Effector CD4-positive, alpha-beta T cell (primary cell): Measurements from ENCODE around the gene LUZP2.
"Not testable (repeated sequence)": the region's sequence is repeated elsewhere in the genome, so short reads cannot be mapped to it uniquely, and the experiment has no call there.

Experiments used
- DNase-seq: peaks from one replicate; pipeline ENCODE4 v3.0.0-alpha.2; 2020

LUZP2 gene

DNA sequence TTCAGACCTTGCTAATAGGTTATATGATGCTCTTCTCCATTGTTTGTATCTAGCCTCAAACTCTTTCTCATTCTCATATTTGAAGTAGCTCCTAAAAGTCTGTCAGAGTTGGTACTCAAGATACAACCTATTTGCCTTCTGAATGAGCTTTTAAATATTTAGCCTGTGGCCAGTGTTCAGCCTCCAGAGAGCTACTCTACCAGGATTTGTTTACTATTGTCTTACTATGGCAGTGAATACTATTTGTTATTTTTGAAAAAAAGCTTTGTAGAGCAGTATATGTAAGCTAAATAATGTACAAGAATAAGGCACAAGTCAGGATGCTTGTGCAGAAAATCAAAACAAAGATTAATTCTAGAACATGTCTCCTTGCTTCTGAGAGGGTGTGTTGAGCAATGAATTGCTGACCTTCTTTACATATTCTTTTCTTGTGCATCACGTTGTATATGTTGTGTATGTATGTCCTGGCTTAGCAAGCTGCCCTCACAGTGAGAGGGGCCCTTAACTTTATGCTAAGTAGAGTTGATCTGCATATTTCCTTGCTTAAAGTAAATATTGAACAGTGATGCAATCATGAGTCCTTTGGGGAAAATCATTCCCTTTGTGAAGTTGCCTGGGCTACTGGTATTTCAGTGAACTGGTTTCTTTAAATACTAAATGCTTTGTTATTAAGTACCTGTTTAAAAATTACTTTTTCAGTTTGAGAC lies 438.0 kb downstream of the LUZP2 start:
- no peak for DNase-seq

DNA sequence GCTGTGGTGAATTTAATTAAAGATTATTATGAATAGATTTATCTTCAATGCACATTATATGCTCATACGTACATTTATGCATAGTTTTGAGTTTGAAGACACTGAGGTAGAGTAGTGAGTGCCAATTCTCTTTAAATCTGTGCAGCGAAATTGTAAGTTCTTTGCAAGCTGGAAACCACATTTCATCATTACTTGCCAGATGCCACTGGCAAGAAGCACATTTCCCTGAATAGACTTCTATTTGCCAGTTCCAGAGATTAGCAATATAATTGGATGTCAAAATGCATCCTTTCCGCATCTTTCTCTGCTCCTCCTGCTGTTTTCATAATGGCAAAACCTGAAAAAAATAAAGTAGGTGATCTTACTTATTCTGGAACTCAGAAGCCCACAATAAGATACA lies 448.0 kb downstream of the LUZP2 start:
- no peak for DNase-seq

DNA sequence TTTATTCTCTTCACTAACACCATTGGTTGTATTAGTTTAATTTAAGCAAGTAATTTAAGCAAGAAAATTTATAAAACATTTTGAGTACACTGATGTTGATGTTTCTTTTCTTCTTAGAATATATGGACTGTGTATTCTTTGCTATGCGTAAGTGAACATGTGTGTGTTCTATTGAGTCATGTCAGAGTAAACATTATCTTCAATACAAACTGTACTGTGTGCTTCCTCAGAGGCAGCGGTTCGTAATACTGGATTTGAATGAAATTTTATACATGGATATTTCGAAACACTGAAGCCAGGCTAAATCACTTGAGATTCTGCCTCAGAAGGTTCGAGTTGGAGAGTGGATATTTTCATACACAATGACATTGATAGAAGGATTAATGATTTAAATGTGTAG lies 452.6 kb downstream of the LUZP2 start:
- no peak for DNase-seq

DNA sequence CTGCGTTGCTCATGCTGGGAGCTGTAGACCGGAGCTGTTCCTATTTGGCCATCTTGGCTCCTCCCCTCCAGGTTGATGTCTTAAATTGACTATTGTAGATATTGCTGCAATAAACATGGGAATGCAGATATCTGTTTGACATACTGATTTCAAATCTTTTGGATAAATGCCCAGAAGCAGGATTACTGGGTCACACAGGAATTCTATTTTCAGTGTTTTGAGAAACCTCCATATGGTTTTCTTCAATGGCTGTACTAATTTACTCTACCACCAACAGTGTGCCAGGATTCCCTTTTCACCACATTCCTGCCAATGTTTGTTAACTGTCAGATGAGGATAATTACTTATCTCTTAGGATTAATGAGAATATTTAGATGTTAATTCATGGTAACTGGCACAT lies 467.0 kb downstream of the LUZP2 start:
- DNase-seq = no peak

DNA sequence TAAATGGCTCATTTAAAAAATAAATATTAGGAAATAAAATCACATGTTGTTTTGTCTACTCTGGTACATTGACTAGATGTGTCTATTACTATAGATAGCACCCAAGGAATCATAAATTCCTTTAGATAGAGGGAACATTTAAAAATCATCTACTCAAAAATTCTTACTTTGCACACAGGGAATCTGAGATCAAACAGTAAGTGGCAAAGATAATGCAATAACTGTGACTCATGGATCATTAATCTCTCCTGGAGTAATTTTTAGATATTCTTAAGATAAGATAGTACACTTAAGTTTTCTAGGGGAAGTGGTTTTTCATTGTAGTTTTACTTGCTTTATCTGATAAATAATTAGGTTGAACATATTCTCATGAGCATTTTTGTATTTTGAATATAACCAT lies 468.9 kb downstream of the LUZP2 start:
- no peak for DNase-seq

DNA sequence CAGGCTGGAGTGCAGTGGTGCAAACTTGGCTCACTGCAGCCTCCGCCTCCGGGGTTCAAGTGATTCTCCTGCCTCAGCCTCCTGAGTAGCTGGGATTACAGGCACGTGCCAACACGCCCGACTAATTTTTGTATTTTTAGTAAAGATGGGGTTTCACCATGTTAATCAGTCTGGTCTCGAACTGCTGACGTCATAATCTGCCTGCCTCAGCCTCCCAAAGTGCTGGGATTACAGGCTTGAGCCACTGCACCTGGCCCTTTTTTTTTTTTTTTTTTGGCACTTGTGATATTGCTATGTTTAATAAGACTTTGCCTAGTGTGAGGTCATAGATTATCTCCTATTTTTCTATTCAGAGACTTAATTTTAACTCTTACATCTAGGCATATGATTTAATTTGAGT lies 497.1 kb downstream of the LUZP2 start:
- not testable (repeated sequence) for DNase-seq

DNA sequence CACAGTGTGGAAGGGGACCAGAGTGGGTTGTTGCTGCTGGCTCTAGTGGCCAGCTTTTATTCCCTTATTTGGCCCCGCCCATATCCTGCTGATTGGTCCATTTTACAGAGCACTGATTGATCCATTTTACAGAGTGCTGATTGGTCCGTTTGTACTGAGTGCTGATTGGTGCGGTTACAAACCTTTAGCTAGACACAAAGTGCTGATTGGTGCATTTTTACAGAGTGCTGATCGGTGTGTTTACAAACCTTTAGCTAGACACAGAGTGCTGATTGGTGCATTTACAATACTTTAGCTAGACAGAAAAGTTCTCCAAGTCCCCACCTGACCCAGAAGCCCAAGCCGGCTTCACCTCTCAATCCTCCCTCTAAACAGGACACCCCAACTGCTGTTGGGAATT lies 503.1 kb downstream of the LUZP2 start:
- DNase-seq = not testable (repeated sequence)

DNA sequence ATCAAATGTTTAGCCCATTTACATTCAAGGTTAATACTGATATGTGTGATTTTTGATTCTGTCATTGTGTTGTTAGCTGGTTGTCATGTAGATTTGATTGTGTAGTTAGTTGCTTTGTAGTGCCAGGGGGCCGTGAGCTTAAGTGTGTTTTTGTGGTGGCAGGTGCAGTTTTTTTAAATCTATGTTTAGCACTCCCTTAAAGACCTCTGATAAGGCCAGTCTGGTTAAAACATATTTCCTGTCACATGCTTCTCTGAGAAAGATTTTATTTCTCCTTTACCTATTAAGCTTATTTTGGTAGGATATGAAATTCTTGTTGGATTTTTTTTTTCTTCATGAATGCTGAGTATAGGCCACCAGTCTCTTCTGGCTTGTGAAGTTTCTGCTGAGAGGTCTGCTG lies 540.6 kb downstream of the LUZP2 start:
- no peak for DNase-seq

DNA sequence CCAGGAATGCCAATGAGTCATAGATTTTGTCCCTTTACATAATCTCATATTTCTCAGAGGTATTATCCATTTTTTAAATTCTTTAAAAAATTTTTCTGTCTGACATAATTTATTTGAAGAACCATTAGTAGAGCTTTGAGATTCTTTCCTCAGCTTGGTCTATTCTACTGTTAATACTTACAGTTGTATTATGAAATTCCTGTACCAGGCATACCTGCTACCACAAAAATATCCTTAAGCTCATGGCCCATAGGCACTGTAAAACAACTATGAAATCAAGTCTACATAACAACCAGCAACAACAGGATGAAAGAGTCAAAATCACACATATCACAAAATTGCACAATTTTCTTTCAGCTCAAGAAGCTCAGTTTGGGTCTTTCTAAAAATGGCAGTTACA lies 541.3 kb downstream of the LUZP2 start:
- no peak for DNase-seq

DNA sequence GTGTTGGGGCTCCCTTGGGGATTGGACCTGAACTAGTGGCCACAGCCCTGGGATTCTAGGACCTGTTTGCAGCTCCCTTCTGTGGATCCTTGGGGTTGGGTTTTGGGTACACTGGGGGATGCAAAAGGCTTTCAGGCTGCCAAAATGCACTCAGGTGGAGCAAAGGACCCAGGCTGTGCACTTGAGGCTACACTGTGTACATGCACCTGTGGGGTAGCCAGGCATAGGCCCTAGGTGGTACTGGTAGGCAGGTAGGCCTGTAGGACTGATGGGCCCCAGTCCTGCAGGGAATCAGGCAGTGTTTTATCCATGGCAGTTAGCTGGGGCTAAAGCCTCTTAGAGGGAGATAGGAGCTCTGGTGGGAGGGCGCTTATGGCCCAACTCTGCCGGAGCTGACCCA lies 542.3 kb downstream of the LUZP2 start:
- no peak for DNase-seq

DNA sequence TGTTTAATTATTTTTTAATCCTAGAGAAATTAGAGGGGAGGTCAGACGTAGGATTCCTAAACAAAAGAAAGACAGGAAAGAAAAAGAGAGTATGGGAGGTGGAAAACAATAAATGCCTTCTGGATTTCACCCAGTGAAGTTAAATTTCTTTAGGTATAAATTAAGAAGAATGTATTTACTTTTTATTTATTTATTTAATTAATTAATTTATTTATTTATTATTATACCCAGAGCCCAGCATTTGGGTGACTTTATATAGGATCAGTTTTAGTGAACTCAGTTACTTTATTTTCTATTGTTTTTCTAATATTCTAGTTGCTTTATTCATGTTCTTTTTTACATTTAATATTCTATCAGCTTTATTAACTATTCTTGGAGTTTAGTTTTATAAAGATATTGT lies 551.8 kb downstream of the LUZP2 start:
- no peak for DNase-seq

DNA sequence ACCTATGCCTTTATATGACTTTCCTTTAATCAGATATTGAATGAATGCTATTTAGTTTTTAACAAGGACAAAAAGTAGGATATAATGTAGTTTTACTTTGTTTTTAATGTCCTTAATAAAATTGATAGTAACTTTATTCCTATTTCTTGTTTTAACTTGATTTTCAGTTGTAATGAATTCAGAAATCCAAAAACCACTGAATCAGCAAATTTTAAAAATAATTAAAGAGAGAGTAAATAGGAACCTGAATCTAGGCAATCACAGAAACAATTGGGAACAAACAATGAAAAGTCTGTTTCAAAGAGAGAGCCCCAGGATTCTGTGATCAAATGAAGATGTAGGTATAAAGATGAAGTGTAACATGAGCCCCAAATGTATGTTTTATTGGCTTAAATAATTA lies 556.0 kb downstream of the LUZP2 start:
- no peak for DNase-seq

DNA sequence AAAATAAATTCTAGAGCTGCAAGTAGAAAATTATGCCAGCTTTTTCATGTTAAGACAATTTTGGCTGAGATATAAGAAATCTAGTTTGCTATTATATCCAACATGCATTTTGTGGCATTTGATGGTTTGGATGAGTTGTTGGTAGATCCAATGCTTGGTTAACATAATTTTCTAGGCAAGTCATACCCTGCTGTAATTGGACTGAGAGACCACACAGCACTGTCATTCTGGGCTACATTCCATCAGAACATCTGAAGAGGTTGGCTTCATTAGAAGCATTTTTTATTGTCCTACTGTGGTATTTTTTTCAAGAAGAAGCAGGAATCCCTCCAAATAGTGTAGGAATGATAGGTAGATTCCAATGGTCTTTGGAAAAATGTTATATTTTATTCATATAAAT lies 561.0 kb downstream of the LUZP2 start:
- no peak for DNase-seq

DNA sequence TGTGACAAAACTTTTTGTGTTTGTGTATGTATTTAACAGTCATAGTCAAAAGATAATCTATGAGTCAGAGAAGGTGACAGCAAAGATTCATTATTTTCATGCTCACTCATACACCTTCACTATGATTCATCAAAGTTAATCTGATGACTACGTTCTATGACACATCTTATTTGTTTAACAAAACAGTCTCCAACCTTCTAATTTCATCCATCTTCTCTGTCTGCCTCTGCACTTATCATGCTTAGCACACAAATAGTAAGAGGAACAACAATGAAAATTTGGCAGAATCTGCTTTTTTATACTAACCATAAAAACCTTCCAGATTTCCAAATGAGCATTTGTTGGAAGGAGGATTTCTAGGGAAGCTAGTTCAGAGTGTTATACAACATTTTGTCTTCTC lies 568.9 kb downstream of the LUZP2 start:
- no peak for DNase-seq

DNA sequence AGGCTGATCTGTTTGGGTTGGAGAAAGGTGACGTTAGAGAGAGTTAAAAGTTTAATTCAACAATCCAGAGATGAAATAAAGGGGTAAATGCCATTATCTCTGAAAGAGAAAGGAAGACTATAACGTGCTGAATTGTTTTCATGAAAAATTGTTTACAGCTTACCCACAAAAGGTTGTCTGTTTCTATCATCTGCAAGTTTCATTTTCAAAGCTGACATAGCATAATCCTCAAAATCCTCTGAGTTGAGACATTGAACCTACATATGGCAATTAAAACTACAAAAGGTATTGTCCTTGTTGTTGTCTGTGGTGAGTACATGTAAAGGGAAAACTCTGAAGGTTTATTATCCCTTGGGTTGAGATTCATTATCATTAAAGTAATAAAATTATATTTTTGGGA lies 569.9 kb downstream of the LUZP2 start:
- DNase-seq = no peak

DNA sequence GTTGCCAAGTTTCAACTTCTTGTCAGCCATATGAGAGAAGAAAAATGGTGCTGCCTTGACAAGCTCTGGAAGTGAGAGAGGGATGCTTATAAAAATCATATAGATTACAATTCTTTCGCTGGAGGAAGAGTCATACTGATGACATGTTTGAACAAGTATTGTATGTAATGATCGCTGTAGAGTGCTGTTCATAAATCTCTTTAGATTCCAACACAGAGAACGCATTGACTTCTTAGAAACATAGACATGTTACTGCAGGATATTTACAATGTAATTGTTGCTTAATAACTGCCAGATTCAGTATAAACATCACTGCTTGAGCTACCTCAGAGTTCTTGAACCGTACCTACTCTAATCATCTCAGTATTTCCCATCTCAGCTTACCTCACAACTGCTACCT lies 571.6 kb downstream of the LUZP2 start:
- no peak for DNase-seq

DNA sequence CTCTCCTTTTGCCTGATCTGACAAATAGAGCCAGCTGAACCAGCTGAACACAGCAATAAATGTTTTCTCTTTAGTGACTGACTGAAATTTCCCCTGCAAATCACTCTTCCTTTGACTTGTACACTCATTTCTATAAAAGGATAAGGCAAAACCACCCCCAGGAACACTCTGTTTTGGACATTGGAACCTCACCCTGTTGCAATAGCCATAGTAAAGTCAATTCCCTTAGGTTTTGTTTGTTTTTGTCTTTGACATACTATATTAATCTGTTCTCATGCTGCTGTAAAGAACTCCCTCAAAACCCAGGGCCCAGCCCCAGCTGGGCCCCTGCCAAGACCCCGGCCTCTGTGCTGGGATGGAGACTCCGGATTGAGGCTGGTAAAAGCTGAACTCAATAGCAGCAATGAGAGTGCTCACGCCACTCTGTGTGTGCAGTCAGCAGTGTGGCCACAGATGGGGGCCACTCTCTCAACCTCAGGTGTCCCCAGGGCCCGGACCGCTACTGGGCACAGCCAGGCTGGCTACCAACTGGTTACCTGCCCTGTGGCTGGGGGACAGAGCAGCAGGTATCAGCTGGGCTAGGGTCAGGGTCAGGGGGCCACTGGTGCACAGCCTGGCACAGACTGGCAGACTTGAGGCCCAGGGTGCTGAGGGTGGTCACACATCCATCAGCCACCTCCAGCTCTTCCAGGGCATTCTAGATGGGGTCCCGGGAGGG lies 597.4 kb downstream of the LUZP2 start:
- DNase-seq = no peak

DNA sequence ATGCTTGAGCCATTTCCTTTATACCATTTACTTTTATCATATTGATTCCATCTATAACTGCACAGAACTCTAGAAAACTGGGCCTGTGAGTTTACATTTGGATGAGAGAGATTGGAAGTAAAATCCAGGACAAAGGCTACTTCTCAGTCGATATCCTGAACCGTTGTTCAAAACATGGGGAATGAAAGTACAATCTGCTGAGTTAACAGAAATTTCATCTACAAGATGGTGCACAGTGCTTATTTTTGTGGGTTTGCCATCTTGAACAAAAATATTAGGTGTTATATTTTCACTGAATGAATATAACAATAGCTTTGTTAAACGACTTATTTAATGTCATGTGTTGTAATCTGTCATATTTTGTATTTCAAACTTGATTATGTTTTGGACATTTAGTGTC lies 622.6 kb downstream of the LUZP2 start:
- no peak for DNase-seq
